ENCODE measurements around the gene NOP53. TPM values are rescaled to one million over a fixed set of nuclear protein-coding genes. Genes with fewer than 3 reads are reported as not detected.

The NOP53 gene
- total and polyA plus RNA-seq, 2 of the 8 experiments (the other 6 are each of a cell fraction or from before 2014, with no cell fraction given) = 107 to 245 TPM

- TF ChIP-seq TAF7 (optimal IDR thresholded peaks at IDR 0.05; ENCODE audit: borderline replicate concordance, low read depth, low read length) (no peak), HDAC2 (IDR thresholded peaks at IDR 0.05; ENCODE audit: borderline replicate concordance in 1 of 2, low read depth in 2 of 2, low read length in 2 of 2) (no peak), SIRT6 (IDR thresholded peaks at IDR 0.05; ENCODE audit: low read length) (no peak), SIN3A (conservative IDR thresholded peaks at IDR 0.05 in 1 of 2, IDR thresholded peaks at IDR 0.05 in 1 of 2; ENCODE audit: low read depth in 1 of 2, low read length in 2 of 2) (no peak), POLR2A (IDR thresholded peaks at IDR 0.05; ENCODE audit: control extremely low read depth in 1 of 2, low read depth in 2 of 2, low read length in 2 of 2) (no peak), CEBPB (IDR thresholded peaks at IDR 0.05; ENCODE audit: low read depth, low read length) (no peak)
Observed at GRCh38 chr19:47766670-47767069, 21.3 kb downstream of the NOP53 start (continued).
